HG03457 (cell line): ENCODE results near the gene SHISAL1.

Experiments used
- ATAC-seq: cut with Tn5 transposase; IDR thresholded peaks from one replicate; pipeline ENCODE4 v1.9.1; 2021; ENCODE audit warnings: moderate number of reproducible peaks; ENCODE audit not compliant: unreplicated experiment

The SHISAL1 gene

GRCh38 chr22:44344407-44344806, 31.7 kb upstream of the SHISAL1 start:
- ATAC-seq = no peak

- ATAC-seq = no peak
Measured at GRCh38 chr22:44342347-44342956, 29.7 kb upstream of the SHISAL1 start.

GRCh38 chr22:44341431-44342346, 28.9 kb upstream of the SHISAL1 start:
- no peak for ATAC-seq

- no peak for ATAC-seq
Measured at GRCh38 chr22:44340271-44341239, 27.8 kb upstream of the SHISAL1 start.

GRCh38 chr22:44338906-44339305, 26.2 kb upstream of the SHISAL1 start:
- no peak for ATAC-seq

- ATAC-seq = no peak
Measured at GRCh38 chr22:44338177-44338810, 25.5 kb upstream of the SHISAL1 start.

GRCh38 chr22:44337678-44338004, 24.9 kb upstream of the SHISAL1 start:
- no peak for ATAC-seq

- no peak for ATAC-seq
Measured at GRCh38 chr22:44336962-44337677, 24.4 kb upstream of the SHISAL1 start.

GRCh38 chr22:44335903-44336803, 23.4 kb upstream of the SHISAL1 start:
- no peak for ATAC-seq

- ATAC-seq = no peak
Measured at GRCh38 chr22:44335066-44335839, 22.5 kb upstream of the SHISAL1 start.

- no peak for ATAC-seq
Measured at GRCh38 chr22:44333847-44334635, 21.3 kb upstream of the SHISAL1 start.

- no peak for ATAC-seq
Measured at GRCh38 chr22:44332946-44333345, 20.2 kb upstream of the SHISAL1 start.

GRCh38 chr22:44331881-44332714, 19.3 kb upstream of the SHISAL1 start:
- ATAC-seq = no peak

GRCh38 chr22:44330744-44331660, 18.3 kb upstream of the SHISAL1 start:
- ATAC-seq = no peak

GRCh38 chr22:44330188-44330743, 17.5 kb upstream of the SHISAL1 start:
- no peak for ATAC-seq
